Activated CD4-positive, alpha-beta memory T cell treated with anti-CD3 and anti-CD28 coated beads, Interleukin-2, amount 10 ng/mL, durations not matched to agents 7 days and 5 days (primary cell): Measurements from ENCODE around the gene QKI. TPM values are rescaled to one million over a fixed set of nuclear protein-coding genes. Genes with fewer than 3 reads are reported as not detected.

Experiments used
- CTCF ChIA-PET: fragments of 350-600 bp; sonication (Branson Sonifier 250); formaldehyde crosslinking; loops from one replicate; lab custom pipeline; 2021; ENCODE audit warnings: antibody characterized with exemption, inconsistent platforms; lab: Charles Lee
- POLR2A ChIA-PET: fragments of 350-600 bp; sonication (Branson Sonifier 250); formaldehyde crosslinking; loops from one replicate; lab custom pipeline; 2021; ENCODE audit warnings: antibody characterized with exemption; lab: Charles Lee
- DNase-seq: peaks from one replicate; pipeline ENCODE4 v3.0.0-alpha.2; 2020
- H3K27ac Mint-ChIP-seq: one replicate; pipeline ENCODE4 v1.8.0; 2021; ENCODE audit warnings: mild to moderate bottlenecking, mixed read lengths
- H3K27me3 Mint-ChIP-seq: one replicate; pipeline ENCODE4 v1.8.0; 2021; ENCODE audit warnings: mixed read lengths
- H3K36me3 Mint-ChIP-seq: one replicate; pipeline ENCODE4 v1.8.0; 2021; ENCODE audit warnings: low read depth, mixed read lengths
- H3K4me1 Mint-ChIP-seq: one replicate; pipeline ENCODE4 v1.8.0; 2021; ENCODE audit warnings: mixed read lengths
- H3K4me3 Mint-ChIP-seq: one replicate; pipeline ENCODE4 v1.8.0; 2021; ENCODE audit warnings: mild to moderate bottlenecking, mixed read lengths
- H3K9me3 Mint-ChIP-seq: one replicate; pipeline ENCODE4 v1.8.0; 2021; ENCODE audit warnings: mixed read lengths
- total RNA-seq, 2 experiments: library from RNA; stranded (reverse); gene quantifications; one replicate each; pipeline ENCODE4 v1.2.3, GENCODE V29; 2021

Gene QKI
- total RNA-seq, 2 experiments from 2014 or later = 67.6 to 74.6 TPM

GRCh38 chr6:163490826-163491577, 76.5 kb downstream of the QKI start:
- CTCF ChIA-PET = interaction anchor here (0.5 kb wide), 1 partner anchor 582 kb away, joined by 3 read pairs; no protein-coding TSS in a partner anchor
- DNase-seq = no peak

DNA sequence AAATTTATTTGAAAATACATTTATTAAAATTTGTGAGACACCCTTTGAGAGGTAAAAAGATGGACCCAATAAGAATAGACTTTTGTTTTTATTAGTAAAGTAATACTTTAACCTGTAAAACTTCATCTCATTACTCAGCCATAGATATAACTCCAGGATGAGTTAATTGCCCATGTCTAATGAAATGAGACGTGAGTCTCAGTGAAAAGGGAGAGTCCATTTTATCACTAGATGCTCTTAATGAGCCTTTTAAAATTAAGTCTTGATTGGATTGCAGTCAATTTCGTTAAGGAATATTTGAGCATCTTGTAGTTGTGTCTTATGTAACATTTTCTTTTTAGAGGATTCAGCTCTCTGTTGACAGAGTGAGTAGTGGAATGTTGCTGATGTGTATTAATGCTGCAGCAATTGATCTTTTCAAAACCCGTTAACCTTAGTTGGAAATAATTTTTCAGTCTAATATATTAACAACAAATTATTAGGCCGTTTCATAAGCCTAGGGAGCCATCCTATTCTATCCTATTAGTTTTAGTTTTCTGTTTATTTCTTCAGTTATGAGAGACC, 77.3 kb downstream of the QKI start:
- CTCF ChIA-PET = no interaction called here
- Mint-ChIP-seq H3K36me3 (peaks cover 8% of the 10 kb centered on the region), H3K9me3 (no peaks in the 10 kb centered on the region), H3K4me1 (peaks cover 8% of the 10 kb centered on the region), H3K27me3 (no peaks in the 10 kb centered on the region), H3K27ac (no peak overlapping the region), H3K4me3 (no peak overlapping the region)
- POLR2A ChIA-PET = no interaction called here
- no peak for DNase-seq

More at GRCh38 chr6:163490826-163491577, 76.5 kb downstream of the QKI start:
- no peak overlapping the region for H3K4me3 Mint-ChIP-seq
- POLR2A ChIA-PET = no interaction called here
- no peaks in the 10 kb centered on the region for H3K27me3 Mint-ChIP-seq
- H3K4me1 Mint-ChIP-seq = peaks cover 8% of the 10 kb centered on the region
- peaks cover 6% of the 10 kb centered on the region for H3K36me3 Mint-ChIP-seq
- no peaks in the 10 kb centered on the region for H3K9me3 Mint-ChIP-seq
- H3K27ac Mint-ChIP-seq = no peak overlapping the region

GRCh38 chr6:163494279-163494727, 79.8 kb downstream of the QKI start:
- Mint-ChIP-seq H3K36me3 (peaks cover 14% of the 10 kb centered on the region), H3K9me3 (peaks cover 4% of the 10 kb centered on the region), H3K27me3 (no peaks in the 10 kb centered on the region), H3K27ac (no peak overlapping the region), H3K4me1 (peaks cover 8% of the 10 kb centered on the region), H3K4me3 (no peak overlapping the region)
- CTCF ChIA-PET = no interaction called here
- DNase-seq = no peak
- POLR2A ChIA-PET = no interaction called here

- ChIA-PET CTCF (no interaction called here), POLR2A (no interaction called here)
- Mint-ChIP-seq H3K4me1 (no peaks in the 10 kb centered on the region), H3K27ac (no peak overlapping the region), H3K36me3 (peaks cover 13% of the 10 kb centered on the region), H3K4me3 (no peak overlapping the region), H3K9me3 (peaks cover 10% of the 10 kb centered on the region), H3K27me3 (no peaks in the 10 kb centered on the region)
- no peak for DNase-seq
Measured at GRCh38 chr6:163496205-163496604, 81.7 kb downstream of the QKI start.

DNA sequence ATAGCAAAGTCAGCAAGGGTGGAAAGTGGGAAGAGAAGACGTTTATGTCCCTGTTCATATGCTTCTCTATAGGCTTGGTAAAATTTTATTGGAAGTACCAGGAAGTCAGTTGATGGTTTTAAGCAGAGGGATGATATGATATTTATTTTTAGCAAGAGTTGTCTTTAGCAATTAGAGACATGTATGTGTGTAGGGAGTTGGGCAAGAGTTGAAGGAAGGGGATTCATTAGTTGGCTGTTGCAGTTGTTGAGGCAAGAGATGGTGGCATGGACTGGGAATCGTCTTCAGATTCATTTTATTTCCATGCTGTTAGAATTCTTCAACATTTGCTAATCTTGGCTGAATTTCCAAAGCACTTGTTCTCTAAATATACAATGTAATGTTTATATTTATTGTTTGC, 85.6 kb downstream of the QKI start:
- Mint-ChIP-seq H3K9me3 (peaks cover 21% of the 10 kb centered on the region), H3K27me3 (no peaks in the 10 kb centered on the region), H3K36me3 (peaks cover 26% of the 10 kb centered on the region), H3K4me3 (no peak overlapping the region), H3K27ac (no peak overlapping the region), H3K4me1 (no peaks in the 10 kb centered on the region)
- no peak for DNase-seq
- POLR2A ChIA-PET = no interaction called here
- CTCF ChIA-PET = no interaction called here

- H3K27ac Mint-ChIP-seq = no peak overlapping the region
- no peak for DNase-seq
- CTCF ChIA-PET = interaction anchor here (0.7 kb wide), 1 partner anchor 1761 kb away, joined by 4 read pairs; no protein-coding TSS in a partner anchor
- H3K9me3 Mint-ChIP-seq = peaks cover 26% of the 10 kb centered on the region
- no peaks in the 10 kb centered on the region for H3K4me1 Mint-ChIP-seq
- H3K27me3 Mint-ChIP-seq = no peaks in the 10 kb centered on the region
- H3K36me3 Mint-ChIP-seq = peaks cover 35% of the 10 kb centered on the region
- POLR2A ChIA-PET = interaction anchor here (1.0 kb wide), 1 partner anchor 34 kb away, joined by 3 read pairs; no protein-coding TSS in a partner anchor
- no peak overlapping the region for H3K4me3 Mint-ChIP-seq
Measured at GRCh38 chr6:163501026-163501425, 86.5 kb downstream of the QKI start.

GRCh38 chr6:163501439-163501838, 86.9 kb downstream of the QKI start:
- Mint-ChIP-seq H3K4me3 (no peak overlapping the region), H3K4me1 (no peaks in the 10 kb centered on the region), H3K27ac (no peak overlapping the region), H3K27me3 (no peaks in the 10 kb centered on the region), H3K9me3 (peaks cover 28% of the 10 kb centered on the region), H3K36me3 (peaks cover 35% of the 10 kb centered on the region)
- CTCF ChIA-PET = interaction anchor here (0.7 kb wide), 1 partner anchor 1761 kb away, joined by 4 read pairs; no protein-coding TSS in a partner anchor
- POLR2A ChIA-PET = interaction anchor here (1.0 kb wide), 1 partner anchor 34 kb away, joined by 3 read pairs; no protein-coding TSS in a partner anchor
- DNase-seq = no peak

- Mint-ChIP-seq H3K36me3 (peaks cover 41% of the 10 kb centered on the region), H3K9me3 (peaks cover 34% of the 10 kb centered on the region), H3K4me1 (no peaks in the 10 kb centered on the region), H3K27me3 (no peaks in the 10 kb centered on the region), H3K4me3 (no peak overlapping the region), H3K27ac (no peak overlapping the region)
- ChIA-PET CTCF (no interaction called here), POLR2A (no interaction called here)
- no peak for DNase-seq
Measured at GRCh38 chr6:163504984-163505640, 90.6 kb downstream of the QKI start.

GRCh38 chr6:163507965-163508364, 93.4 kb downstream of the QKI start:
- Mint-ChIP-seq H3K4me3 (no peak overlapping the region), H3K4me1 (no peaks in the 10 kb centered on the region), H3K27me3 (no peaks in the 10 kb centered on the region), H3K27ac (no peak overlapping the region), H3K36me3 (peaks cover 39% of the 10 kb centered on the region), H3K9me3 (peaks cover 34% of the 10 kb centered on the region)
- POLR2A ChIA-PET = no interaction called here
- no peak for DNase-seq
- CTCF ChIA-PET = no interaction called here

GRCh38 chr6:163513003-163513402, 98.5 kb downstream of the QKI start:
- CTCF ChIA-PET = no interaction called here
- no peak for DNase-seq
- POLR2A ChIA-PET = no interaction called here
- H3K27me3 Mint-ChIP-seq = no peaks in the 10 kb centered on the region
- no peak overlapping the region for H3K4me3 Mint-ChIP-seq
- H3K27ac Mint-ChIP-seq = no peak overlapping the region
- H3K4me1 Mint-ChIP-seq = no peaks in the 10 kb centered on the region
- peaks cover 7% of the 10 kb centered on the region for H3K36me3 Mint-ChIP-seq
- peaks cover 3% of the 10 kb centered on the region for H3K9me3 Mint-ChIP-seq

- no peak for DNase-seq
- ChIA-PET POLR2A (no interaction called here), CTCF (no interaction called here)
- H3K9me3 Mint-ChIP-seq = no peaks in the 10 kb centered on the region
- no peak overlapping the region for H3K4me3 Mint-ChIP-seq
- peaks cover 3% of the 10 kb centered on the region for H3K4me1 Mint-ChIP-seq
- peaks cover 5% of the 10 kb centered on the region for H3K36me3 Mint-ChIP-seq
- H3K27ac Mint-ChIP-seq = no peak overlapping the region
- H3K27me3 Mint-ChIP-seq = no peaks in the 10 kb centered on the region
Measured at GRCh38 chr6:163513570-163514166, 99.2 kb downstream of the QKI start.

GRCh38 chr6:163516908-163517307, 102.4 kb downstream of the QKI start:
- Mint-ChIP-seq H3K27me3 (no peaks in the 10 kb centered on the region), H3K4me3 (no peak overlapping the region), H3K4me1 (peaks cover 3% of the 10 kb centered on the region), H3K27ac (no peak overlapping the region), H3K36me3 (peaks cover 5% of the 10 kb centered on the region), H3K9me3 (no peaks in the 10 kb centered on the region)
- POLR2A ChIA-PET = no interaction called here
- no peak for DNase-seq
- CTCF ChIA-PET = interaction anchor here (0.5 to 1.0 kb wide), 2 partner anchors 37 to 97 kb away, joined by 3 read pairs; no protein-coding TSS in a partner anchor

DNA sequence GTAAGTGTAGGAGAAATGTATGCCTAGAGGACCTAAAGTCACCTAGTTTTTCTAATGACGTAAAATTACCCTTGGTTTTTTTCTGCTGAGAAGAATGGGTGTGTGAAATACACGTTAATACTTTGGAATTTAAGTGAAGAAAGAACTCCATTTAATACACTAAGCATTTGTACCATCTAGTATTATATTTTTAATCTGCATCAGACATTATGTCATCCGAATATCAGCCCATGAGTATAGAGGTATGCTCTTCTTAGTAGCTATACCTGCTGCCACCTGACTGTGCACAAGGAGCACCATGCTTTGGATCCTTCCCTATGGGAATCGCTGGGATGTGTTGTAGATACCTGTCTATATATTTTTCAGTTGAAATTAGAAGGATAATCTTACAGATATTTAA, 106.4 kb downstream of the QKI start:
- H3K27ac Mint-ChIP-seq = no peak overlapping the region
- H3K4me3 Mint-ChIP-seq = no peak overlapping the region
- H3K9me3 Mint-ChIP-seq = no peaks in the 10 kb centered on the region
- ChIA-PET CTCF (no interaction called here), POLR2A (no interaction called here)
- DNase-seq = no peak
- no peaks in the 10 kb centered on the region for H3K27me3 Mint-ChIP-seq
- peaks cover 3% of the 10 kb centered on the region for H3K4me1 Mint-ChIP-seq
- H3K36me3 Mint-ChIP-seq = no peaks in the 10 kb centered on the region
